ENCODE measurements around the gene DSCAM. TPM values are rescaled to one million over a fixed set of nuclear protein-coding genes. Genes with fewer than 3 reads are reported as not detected.

DSCAM gene
- total RNA-seq, 1 donor: not detected

- DNase-seq (ENCODE audit: low read depth): no peak
- no peak for TF ChIP-seq CTCF (IDR thresholded peaks at IDR 0.05; ENCODE audit: insufficient read depth, low read depth, low read length)
- H3K4me3 ChIP-seq (ENCODE audit: low read depth, low read length): no peak overlapping the region
Observed at GRCh38 chr21:40388046-40388445, 458.9 kb downstream of the DSCAM start.

GRCh38 chr21:40386981-40387747 lies 459.8 kb downstream of the DSCAM start:
- no peak for TF ChIP-seq CTCF (IDR thresholded peaks at IDR 0.05; ENCODE audit: insufficient read depth, low read depth, low read length)
- no peak overlapping the region for H3K4me3 ChIP-seq (ENCODE audit: low read depth, low read length)
- DNase-seq (ENCODE audit: low read depth): no peak

DNA sequence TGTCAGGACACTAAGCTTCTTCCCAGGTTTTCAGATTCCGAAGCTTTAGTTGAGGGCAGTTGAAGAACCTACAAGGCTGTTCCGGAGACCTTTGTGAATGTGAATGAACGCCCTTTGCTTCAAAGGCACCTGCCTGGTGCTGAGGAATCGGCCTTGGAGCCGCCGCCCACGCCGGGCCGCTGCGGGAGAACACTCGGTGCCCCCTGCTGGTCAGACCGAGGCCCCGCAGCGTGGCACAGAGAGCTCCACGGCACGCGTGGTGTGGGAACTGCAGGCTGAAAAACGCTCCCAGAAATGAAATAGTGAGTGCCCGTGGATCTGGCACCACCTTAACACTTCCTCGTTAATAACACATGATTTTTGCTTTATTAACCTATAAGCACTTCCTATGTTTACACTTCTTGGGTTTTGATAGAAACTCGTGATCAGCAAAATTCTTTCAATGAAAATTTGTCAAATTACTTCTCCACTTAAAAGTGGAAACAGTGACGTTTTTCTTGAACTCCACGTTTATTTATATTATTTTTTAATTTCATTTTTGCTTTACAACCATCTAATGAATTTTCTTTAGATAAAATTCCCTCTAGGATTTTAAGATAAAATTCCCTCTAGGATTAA lies 460.6 kb downstream of the DSCAM start:
- DNase-seq (ENCODE audit: low read depth): no peak
- peak; percentile 22 for TF ChIP-seq CTCF (IDR thresholded peaks at IDR 0.05; ENCODE audit: insufficient read depth, low read depth, low read length)
- H3K4me3 ChIP-seq (ENCODE audit: low read depth, low read length): no peak overlapping the region

DNA sequence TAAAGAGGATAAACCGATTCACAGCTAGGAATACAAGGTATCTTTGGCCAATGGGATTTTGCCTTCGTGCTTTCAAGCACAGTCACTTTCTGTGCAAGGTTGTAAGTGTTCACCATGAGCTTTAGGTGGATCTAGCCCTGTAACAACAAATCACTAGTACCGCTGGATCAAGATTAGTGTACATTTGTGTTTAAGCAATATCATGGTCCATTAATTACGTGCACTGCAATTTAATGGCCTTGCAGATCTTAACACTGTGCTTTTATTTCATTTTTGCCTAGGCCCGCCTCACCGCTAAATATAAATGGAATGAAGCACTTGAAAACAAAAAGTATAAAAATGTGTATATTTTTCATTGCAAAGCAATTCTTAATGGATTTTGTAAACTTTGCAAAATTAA lies 461.1 kb downstream of the DSCAM start:
- no peak for TF ChIP-seq CTCF (IDR thresholded peaks at IDR 0.05; ENCODE audit: insufficient read depth, low read depth, low read length)
- no peak overlapping the region for H3K4me3 ChIP-seq (ENCODE audit: low read depth, low read length)
- no peak for DNase-seq (ENCODE audit: low read depth)

DNA sequence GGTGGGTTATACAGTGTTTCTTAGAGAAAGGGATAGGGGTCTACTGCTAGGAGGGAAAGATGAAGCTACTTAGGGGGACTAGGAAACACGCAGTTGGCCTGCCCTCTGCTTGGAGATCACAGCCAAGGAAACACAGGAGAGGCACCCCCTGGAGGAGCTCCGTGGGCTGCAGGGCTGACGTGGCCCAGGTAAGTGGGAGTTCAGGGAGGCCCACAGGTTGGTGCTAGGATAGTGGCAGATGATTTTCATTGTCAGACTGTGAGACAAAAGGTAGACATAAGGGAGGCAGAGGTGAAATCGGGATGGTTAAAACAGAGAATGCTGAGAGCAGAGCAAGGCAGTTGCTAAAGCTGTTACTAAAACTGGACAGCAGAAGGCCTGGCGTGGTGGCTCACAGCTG lies 463.0 kb downstream of the DSCAM start:
- no peak for TF ChIP-seq CTCF (IDR thresholded peaks at IDR 0.05; ENCODE audit: insufficient read depth, low read depth, low read length)
- no peak overlapping the region for H3K4me3 ChIP-seq (ENCODE audit: low read depth, low read length)
- no peak for DNase-seq (ENCODE audit: low read depth)

GRCh38 chr21:40381111-40381510 lies 465.8 kb downstream of the DSCAM start:
- no peak overlapping the region for H3K4me3 ChIP-seq (ENCODE audit: low read depth, low read length)
- no peak for DNase-seq (ENCODE audit: low read depth)
- no peak for TF ChIP-seq CTCF (IDR thresholded peaks at IDR 0.05; ENCODE audit: insufficient read depth, low read depth, low read length)
